Pancreas (tissue), 10 donors: ENCODE data around the gene NUP210. TPM values are rescaled to one million over a fixed set of nuclear protein-coding genes. Genes with fewer than 3 reads are reported as not detected.

ENCODE experiments used
- ATAC-seq, 4 donors: fragments of 200-7000 bp; cut with Tn5 transposase; one replicate each; pipeline versions ENCODE4 v1.8.0 to v1.9.1; 2020; ENCODE audit warnings: mild to moderate bottlenecking in 4 of 4, moderate library complexity in 4 of 4
- DNase-seq, 6 donors: peaks; one replicate each; pipeline ENCODE4 v3.0.0-alpha.2; 2020
- FAIRE-seq: peaks from 2 replicates; lab custom pipeline; 2012; peaks lifted over from hg19 to GRCh38; lab: Jason Lieb, UNC
- H3K27ac ChIP-seq, 4 donors: fragments of 200-600 bp; sonication (generic); 1 replicate in 3 of 4; 2 replicates in 1 of 4; pipeline versions ENCODE4 v1.5.0 to v1.8.0; 2020
- H3K27me3 ChIP-seq, 4 donors: fragments of 200-600 bp; one replicate each; pipeline ENCODE4 v1.8.0; 2021
- H3K36me3 ChIP-seq, 3 donors: fragments of 200-600 bp; sonication (generic) in 1 of 3; one replicate each; pipeline versions ENCODE4 v1.5.0 to v1.8.0; 2020 to 2021
- H3K4me1 ChIP-seq, 3 donors: fragments of 200-600 bp; one replicate each; pipeline ENCODE4 v1.8.0; 2021
- H3K4me3 ChIP-seq, 4 donors: fragments of 200-600 bp; sonication (generic) in 2 of 4; one replicate each; pipeline versions ENCODE4 v1.5.0 to v1.8.0; 2020 to 2021
- H3K9me3 ChIP-seq, 4 donors: fragments of 200-600 bp; one replicate each; pipeline ENCODE4 v1.8.0; 2021
- CTCF ChIP-seq, 4 donors: fragments of 200-600 bp; sonication (generic) in 3 of 4; IDR thresholded peaks; one replicate each; pipeline versions ENCODE4 v1.5.0 to v1.8.0; 2021; ENCODE audit warnings: antibody characterized with exemption in 4 of 4
- WGBS, 2 donors: extraction: QIAGEN DNeasy Blood & Tissue Kit; methylation state at CpG; one replicate each; pipeline ENCODE4 v1.1.7; 2013; 5-methylcytosine and 5-hydroxymethylcytosine counted together
- intact Hi-C, 3 donors: fragments of 100-400 bp; cut with DNase I; formaldehyde crosslinking; loops; one replicate each; pipeline versions ENCODE4 v1.11.1 to v1.14.2; 2022
- polyA plus RNA-seq, 2 donors: library from polyadenylated mRNA; stranded (reverse); fragments of 200-250 nt; gene quantifications; one replicate each; pipeline ENCODE4 v1.2.3, GENCODE V29; 2013
- total RNA-seq, 6 donors: library from RNA; stranded (reverse); fragmentation: NEBNext Ultra II Directional in 4 of 6; extraction: Animal tissue kit (Norgen Biotek cat#: 25700) in 4 of 6; gene quantifications; one replicate each; pipeline versions ENCODE4 v1.2.1 to v1.2.4, GENCODE V29; 2021 to 2023
- donor health status: healthy with polysubstance abuse.
- donor health status: DM: no; HTN: no; CAD: no; lungs with moderate emphysema.
- donor health status: DM: no; HTN: no; CAD: no.
- donor health status: control.
- donor health status: control.
- donor health status: Bipolar disorder and iron deficiency.
- donor health status: DM: yes; HTN: yes; CAD: no.
- donor health status: DM: no; HTN: no; CAD: no.
- donor health status: DM: no; HTN: no; CAD: no.
- donor health status: DM: yes; HTN: yes; CAD: no.

Gene NUP210
- total and polyA plus RNA-seq, 8 donors: 7.6 to 12.5 (median 9.8) TPM

- FAIRE-seq (no peak), DNase-seq (no peak), ATAC-seq (no peak)
- Histone ChIP-seq H3K27me3 (no peaks in the 10 kb centered on the region), H3K36me3 (peaks cover 0 to 57% (median 9%) of the 10 kb centered on the region in 3 donors), H3K27ac (no peak overlapping the region), H3K4me1 (no peaks in the 10 kb centered on the region), H3K9me3 (no peaks in the 10 kb centered on the region), H3K4me3 (no peak overlapping the region)
- 91 to 95% methylated on average over 14 of the region's 14 CpGs for WGBS, 2 donors
- intact Hi-C loops: no loop called here
- no peak for TF ChIP-seq CTCF (IDR thresholded peaks at IDR 0.05)
These were observed 101.3 kb downstream of the NUP210 start for GRCh38 chr3:13318626-13319470.

GRCh38 chr3:13317596-13318320, 102.4 kb downstream of the NUP210 start:
- intact Hi-C loops: no loop called here
- H3K27me3 ChIP-seq: no peaks in the 10 kb centered on the region
- no peaks in the 10 kb centered on the region for H3K4me1 ChIP-seq
- 91 to 95% methylated on average over 29 of the region's 29 CpGs for WGBS, 2 donors
- DNase-seq: no peak
- TF ChIP-seq CTCF (IDR thresholded peaks at IDR 0.05): no peak
- no peak for ATAC-seq
- H3K27ac ChIP-seq: no peak overlapping the region
- FAIRE-seq: no peak
- H3K4me3 ChIP-seq: no peak overlapping the region
- peaks cover 0 to 57% (median 9%) of the 10 kb centered on the region in 3 donors for H3K36me3 ChIP-seq
- no peaks in the 10 kb centered on the region for H3K9me3 ChIP-seq

GRCh38 chr3:13316603-13317002, 103.5 kb downstream of the NUP210 start:
- no peak for TF ChIP-seq CTCF (IDR thresholded peaks at IDR 0.05)
- no peaks in the 10 kb centered on the region for H3K9me3 ChIP-seq
- ATAC-seq (no peak), FAIRE-seq (no peak), DNase-seq (peak in 1 of 6 donors; percentile 34)
- H3K4me3 ChIP-seq: no peak overlapping the region
- intact Hi-C loops: no loop called here
- H3K36me3 ChIP-seq: peaks cover 0 to 50% (median 9%) of the 10 kb centered on the region in 3 donors
- no peaks in the 10 kb centered on the region for H3K27me3 ChIP-seq
- 81 to 96% methylated on average over 10 of the region's 10 CpGs for WGBS, 2 donors
- H3K27ac ChIP-seq: no peak overlapping the region
- H3K4me1 ChIP-seq: no peaks in the 10 kb centered on the region

GRCh38 chr3:13314877-13315276, 105.2 kb downstream of the NUP210 start:
- ATAC-seq (no peak), FAIRE-seq (no peak), DNase-seq (no peak)
- TF ChIP-seq CTCF (IDR thresholded peaks at IDR 0.05): no peak
- WGBS, 2 donors: 76 to 79% methylated on average over 3 of the region's 3 CpGs
- peaks cover 0 to 45% (median 9%) of the 10 kb centered on the region in 3 donors for H3K36me3 ChIP-seq
- no peaks in the 10 kb centered on the region for H3K27me3 ChIP-seq
- H3K27ac ChIP-seq: no peak overlapping the region
- H3K4me1 ChIP-seq: no peaks in the 10 kb centered on the region
- intact Hi-C loops: no loop called here
- no peak overlapping the region for H3K4me3 ChIP-seq
- H3K9me3 ChIP-seq: no peaks in the 10 kb centered on the region
